ENCODE measurements around the gene HOXC11. TPM values are rescaled to one million over a fixed set of nuclear protein-coding genes. Genes with fewer than 3 reads are reported as not detected.

HOXC11 gene
- total and polyA plus RNA-seq, 10 of the 15 experiments (the other 5 are each of a cell fraction or from before 2014, with no cell fraction given): not detected

DNA sequence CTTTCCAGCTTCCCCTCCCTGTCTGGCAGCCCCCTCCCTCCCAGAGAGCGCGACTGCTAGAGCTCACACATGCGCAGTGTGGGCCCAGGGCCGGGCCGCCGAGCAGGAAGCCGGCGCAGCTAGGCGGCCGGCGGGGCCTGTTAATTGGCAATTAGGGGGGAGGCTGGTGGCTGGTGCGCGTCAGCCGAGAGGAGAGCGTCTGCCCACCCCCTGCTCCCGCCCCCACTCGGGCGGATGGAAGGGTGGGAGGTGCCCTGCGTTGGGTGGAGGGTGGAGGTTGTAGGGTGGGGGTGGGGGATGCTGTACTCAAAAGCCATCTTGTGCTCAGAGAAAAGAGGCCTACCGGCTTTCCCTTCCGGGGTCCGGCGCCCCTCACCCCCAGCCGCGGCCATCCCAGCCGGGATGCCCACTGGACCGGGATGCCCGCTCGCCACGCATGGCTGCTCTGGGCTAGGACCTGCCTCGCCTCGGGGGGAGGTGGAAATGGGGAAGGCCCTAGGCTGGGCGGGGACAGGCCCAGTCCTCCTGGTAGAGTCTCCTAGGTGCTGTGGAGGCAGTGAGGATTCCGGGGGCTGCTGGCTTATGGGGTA is 45.0 kb downstream of the HOXC11 start (continued):
- TF ChIP-seq, protein P1, sequence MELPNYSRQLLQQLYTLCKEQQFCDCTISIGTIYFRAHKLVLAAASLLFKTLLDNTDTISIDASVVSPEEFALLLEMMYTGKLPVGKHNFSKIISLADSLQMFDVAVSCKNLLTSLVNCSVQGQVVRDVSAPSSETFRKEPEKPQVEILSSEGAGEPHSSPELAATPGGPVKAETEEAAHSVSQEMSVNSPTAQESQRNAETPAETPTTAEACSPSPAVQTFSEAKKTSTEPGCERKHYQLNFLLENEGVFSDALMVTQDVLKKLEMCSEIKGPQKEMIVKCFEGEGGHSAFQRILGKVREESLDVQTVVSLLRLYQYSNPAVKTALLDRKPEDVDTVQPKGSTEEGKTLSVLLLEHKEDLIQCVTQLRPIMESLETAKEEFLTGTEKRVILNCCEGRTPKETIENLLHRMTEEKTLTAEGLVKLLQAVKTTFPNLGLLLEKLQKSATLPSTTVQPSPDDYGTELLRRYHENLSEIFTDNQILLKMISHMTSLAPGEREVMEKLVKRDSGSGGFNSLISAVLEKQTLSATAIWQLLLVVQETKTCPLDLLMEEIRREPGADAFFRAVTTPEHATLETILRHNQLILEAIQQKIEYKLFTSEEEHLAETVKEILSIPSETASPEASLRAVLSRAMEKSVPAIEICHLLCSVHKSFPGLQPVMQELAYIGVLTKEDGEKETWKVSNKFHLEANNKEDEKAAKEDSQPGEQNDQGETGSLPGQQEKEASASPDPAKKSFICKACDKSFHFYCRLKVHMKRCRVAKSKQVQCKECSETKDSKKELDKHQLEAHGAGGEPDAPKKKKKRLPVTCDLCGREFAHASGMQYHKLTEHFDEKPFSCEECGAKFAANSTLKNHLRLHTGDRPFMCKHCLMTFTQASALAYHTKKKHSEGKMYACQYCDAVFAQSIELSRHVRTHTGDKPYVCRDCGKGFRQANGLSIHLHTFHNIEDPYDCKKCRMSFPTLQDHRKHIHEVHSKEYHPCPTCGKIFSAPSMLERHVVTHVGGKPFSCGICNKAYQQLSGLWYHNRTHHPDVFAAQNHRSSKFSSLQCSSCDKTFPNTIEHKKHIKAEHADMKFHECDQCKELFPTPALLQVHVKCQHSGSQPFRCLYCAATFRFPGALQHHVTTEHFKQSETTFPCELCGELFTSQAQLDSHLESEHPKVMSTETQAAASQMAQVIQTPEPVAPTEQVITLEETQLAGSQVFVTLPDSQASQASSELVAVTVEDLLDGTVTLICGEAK (IDR thresholded peaks at IDR 0.05; ENCODE audit: borderline replicate concordance): 0 out of 2 replicates have a peak, but pooled peaks have one; percentile 30
- TF ChIP-seq EP300 (IDR thresholded peaks at IDR 0.05; ENCODE audit: borderline replicate concordance in 1 of 2, control insufficient read depth in 1 of 2, low read depth in 2 of 2, low read length in 2 of 2): peak; percentile 36 to 45; a peak in 1 of 4 replicates
- no peak for TF ChIP-seq MYB (IDR thresholded peaks at IDR 0.05; ENCODE audit: borderline replicate concordance, low read depth, low read length)
- TF ChIP-seq, protein P2, sequence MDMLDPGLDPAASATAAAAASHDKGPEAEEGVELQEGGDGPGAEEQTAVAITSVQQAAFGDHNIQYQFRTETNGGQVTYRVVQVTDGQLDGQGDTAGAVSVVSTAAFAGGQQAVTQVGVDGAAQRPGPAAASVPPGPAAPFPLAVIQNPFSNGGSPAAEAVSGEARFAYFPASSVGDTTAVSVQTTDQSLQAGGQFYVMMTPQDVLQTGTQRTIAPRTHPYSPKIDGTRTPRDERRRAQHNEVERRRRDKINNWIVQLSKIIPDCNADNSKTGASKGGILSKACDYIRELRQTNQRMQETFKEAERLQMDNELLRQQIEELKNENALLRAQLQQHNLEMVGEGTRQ (IDR thresholded peaks at IDR 0.05; ENCODE audit: borderline replicate concordance, low read depth, low read length): no peak
- TF ChIP-seq ZNF274 (IDR thresholded peaks at IDR 0.05; ENCODE audit: insufficient read depth, insufficient read length): no peak
- no peak for TF ChIP-seq KLF5 (IDR thresholded peaks at IDR 0.05; ENCODE audit: partially characterized antibody)
- no peak for TF ChIP-seq MTA3 (IDR thresholded peaks at IDR 0.05; ENCODE audit: borderline replicate concordance, low read length)
- TF ChIP-seq POLR2AphosphoS5 (IDR thresholded peaks at IDR 0.05; ENCODE audit: low read length): peak; percentile 56; the same call in 1 of the 2 replicates
- no peak for TF ChIP-seq ELK1 (IDR thresholded peaks at IDR 0.05; ENCODE audit: low read depth, low read length)
- TF ChIP-seq RAD21 (IDR thresholded peaks at IDR 0.05; ENCODE audit: insufficient read depth, low read depth, low read length): no peak
- TF ChIP-seq MEF2A (IDR thresholded peaks at IDR 0.05; ENCODE audit: insufficient read depth, low read depth, low read length): no peak
- TF ChIP-seq SIN3A (IDR thresholded peaks at IDR 0.05; ENCODE audit: low read depth, low read length): no peak
- peak; percentile 18 for TF ChIP-seq MEF2B (IDR thresholded peaks at IDR 0.05; ENCODE audit: partially characterized antibody, poor library complexity, severe bottlenecking)
- no peak for TF ChIP-seq EED (IDR thresholded peaks at IDR 0.05; ENCODE audit: low read depth)
- no peak for TF ChIP-seq IRF3 (IDR thresholded peaks at IDR 0.05)
- no peak for TF ChIP-seq SUPT20H (IDR thresholded peaks at IDR 0.05; ENCODE audit: borderline replicate concordance, control insufficient read depth, low read depth, low read length)
- TF ChIP-seq EZH2 (IDR thresholded peaks at IDR 0.05; ENCODE audit: borderline replicate concordance, control insufficient read depth, low read depth, low read length): no peak
- TF ChIP-seq NRF1 (conservative IDR thresholded peaks at IDR 0.05; ENCODE audit: low read depth, low read length): peak; percentile 80
- no peak for TF ChIP-seq SIX5 (IDR thresholded peaks at IDR 0.05; ENCODE audit: low read depth, low read length, severe bottlenecking)
- no peak for TF ChIP-seq ZBTB33 (IDR thresholded peaks at IDR 0.05)

All from GM12878 (cell line).